PC-3 (cell line): ENCODE data around the gene ZMIZ1. TPM values are rescaled to one million over a fixed set of nuclear protein-coding genes. Genes with fewer than 3 reads are reported as not detected.
"Not testable (repeated sequence)": the region's sequence is repeated elsewhere in the genome, so short reads cannot be mapped to it uniquely, and the experiment has no call there.

Source experiments
- ATAC-seq: fragments of 200-7000 bp; cut with Tn5 transposase; 2 replicates; pipeline ENCODE4 v1.9.1; 2020; ENCODE audit warnings: mild to moderate bottlenecking, moderate library complexity
- BruUV-seq: library from RNA; stranded (reverse); fragments of 400-500 nt; replicated peaks from 2 replicates; lab custom pipeline; 2021; lab: Mats Ljungman, UMichigan
- CTCF ChIA-PET: fragments of 300-600 bp; sonication (Branson Sonifier 250); formaldehyde crosslinking; loops from one replicate; lab custom pipeline; 2022; ENCODE audit warnings: antibody characterized with exemption; lab: Charles Lee
- POLR2A ChIA-PET: fragments of 300-600 bp; sonication (Branson Sonifier 250); formaldehyde crosslinking; loops from one replicate; lab custom pipeline; 2022; ENCODE audit warnings: antibody characterized with exemption; ENCODE audit not compliant: unreplicated experiment; lab: Charles Lee
- DNase-seq: peaks from one replicate; pipeline ENCODE4 v3.0.0-alpha.2; 2015
- H2AFZ ChIP-seq: fragments of 300-600 bp; sonication (generic); 2 replicates; pipeline ENCODE4 v1.6.0; 2016; ENCODE audit warnings: antibody characterized with exemption, low read length
- H3F3A ChIP-seq: fragments of 300-600 bp; sonication (generic); one replicate; pipeline ENCODE4 v1.6.0; 2017; ENCODE audit warnings: antibody characterized with exemption, low read length, control low read depth, mild to moderate bottlenecking; ENCODE audit not compliant: unreplicated experiment
- H3K27ac ChIP-seq: fragments of 300-600 bp; sonication (generic); 2 replicates; pipeline ENCODE4 v1.5.1; 2016; ENCODE audit warnings: mild to moderate bottlenecking, low read length
- H3K27me3 ChIP-seq: fragments of 300-600 bp; sonication (generic); 2 replicates; pipeline ENCODE4 v1.6.1; 2016; ENCODE audit warnings: low read length, mixed read lengths
- H3K36me3 ChIP-seq: fragments of 300-600 bp; sonication (generic); 2 replicates; pipeline ENCODE4 v1.6.1; 2016; ENCODE audit warnings: low read depth, mixed run types, low read length, mixed read lengths
- H3K4me1 ChIP-seq: fragments of 300-600 bp; sonication (generic); 2 replicates; pipeline ENCODE4 v1.5.1; 2016; ENCODE audit warnings: low read length; ENCODE audit not compliant: insufficient read depth
- H3K4me2 ChIP-seq: fragments of 300-600 bp; sonication (generic); 2 replicates; pipeline ENCODE4 v1.6.0; 2016; ENCODE audit warnings: low read length
- H3K4me3 ChIP-seq: fragments of 300-600 bp; sonication (generic); 2 replicates; pipeline ENCODE4 v1.5.1; 2016; ENCODE audit warnings: mild to moderate bottlenecking, low read length, mixed read lengths
- H3K79me2 ChIP-seq: fragments of 300-600 bp; sonication (generic); 2 replicates; pipeline ENCODE4 v1.6.1; 2017; ENCODE audit warnings: low read length, mixed read lengths
- H3K9ac ChIP-seq: fragments of 300-600 bp; sonication (generic); 2 replicates; pipeline ENCODE4 v1.6.0; 2016; ENCODE audit warnings: mild to moderate bottlenecking, low read length
- H3K9me2 ChIP-seq: fragments of 300-600 bp; sonication (generic); replicated peaks from 2 replicates; pipeline ENCODE4 v1.6.1; 2016; ENCODE audit warnings: mixed run types, low read length, mixed read lengths
- H3K9me3 ChIP-seq: fragments of 300-600 bp; sonication (generic); 2 replicates; pipeline ENCODE4 v1.6.1; 2016; ENCODE audit warnings: low read length, mixed read lengths
- H4K20me1 ChIP-seq: fragments of 300-600 bp; sonication (generic); 2 replicates; pipeline ENCODE4 v1.6.1; 2016; ENCODE audit warnings: low read length, mixed read lengths
- EZH2 ChIP-seq: fragments of 300-600 bp; sonication (generic); IDR thresholded peaks from one replicate; pipeline ENCODE4 v1.6.1; 2017; ENCODE audit warnings: antibody characterized with exemption, mild to moderate bottlenecking, low read length; ENCODE audit not compliant: unreplicated experiment
- EZH2phosphoT487 ChIP-seq: fragments of 300-600 bp; sonication (generic); IDR thresholded peaks from 2 replicates; pipeline ENCODE4 v1.6.1; 2018; ENCODE audit warnings: mild to moderate bottlenecking, antibody characterized with exemption, low read length, borderline replicate concordance
- intact Hi-C: fragments of 100-400 bp; cut with micrococcal nuclease; formaldehyde crosslinking; loops from 2 replicates; pipeline ENCODE4 v1.9.0; 2023
- total RNA-seq: library from RNA; depleted of rRNA; stranded (reverse); fragments of >200 nt; gene quantifications from 2 replicates; pipeline ENCODE4 v1.2.3, GENCODE V29; 2014
- TF ChIP-seq, protein P1 (sequence below): fragments of 300-600 bp; sonication (generic); conservative IDR thresholded peaks from 2 replicates; pipeline ENCODE4 v1.5.1; 2017; ENCODE audit warnings: antibody characterized with exemption, low read depth, mild to moderate bottlenecking, low read length

ZMIZ1 gene
- total RNA-seq, 1 experiment from 2014 or later: 55.4 TPM

DNA sequence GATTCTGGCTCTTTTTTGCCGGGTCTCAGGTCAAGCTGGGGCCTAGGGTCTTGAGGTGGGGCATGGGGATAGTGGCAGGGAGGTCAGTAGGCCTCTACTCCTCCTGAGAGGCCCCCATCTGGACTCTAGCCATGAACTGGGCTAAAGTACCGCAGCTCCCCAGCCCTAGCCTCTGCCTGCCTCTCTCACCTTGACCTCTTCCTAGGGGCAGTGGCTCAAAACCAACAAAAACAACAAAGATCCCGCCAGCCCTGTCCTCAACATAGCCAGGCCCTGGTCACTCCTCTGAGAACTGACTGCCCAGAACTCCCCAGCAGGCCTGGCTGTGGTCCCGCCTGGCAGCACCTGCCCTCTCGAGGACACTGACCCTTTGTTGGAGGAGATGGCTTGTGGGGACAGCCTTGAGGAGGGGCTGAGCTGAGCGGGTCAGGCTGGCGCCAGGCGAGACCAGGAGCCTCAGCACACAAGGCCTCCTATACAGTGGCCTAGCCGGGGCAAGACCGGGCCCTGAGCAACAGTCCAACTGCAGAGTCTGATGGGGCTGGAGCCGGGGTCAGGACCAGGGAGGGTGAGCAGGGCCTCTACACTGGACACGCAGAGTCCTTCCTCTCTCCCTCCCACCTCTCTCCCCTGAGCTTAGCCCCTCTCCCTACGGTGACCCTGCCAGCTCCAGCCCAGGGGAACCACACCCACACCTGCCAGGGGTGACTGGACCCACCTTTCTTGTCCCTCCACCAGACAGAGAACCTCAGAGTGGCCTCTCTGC lies 266.9 kb downstream of the ZMIZ1 start:
- H3K79me2 ChIP-seq: no peaks in the 10 kb centered on the region
- ChIA-PET POLR2A (interaction anchor here (0.6 kb wide), 1 partner anchor 109 kb away, joined by 3 read pairs; no protein-coding TSS in a partner anchor), CTCF (no interaction called here)
- no peaks in the 10 kb centered on the region for H3K27me3 ChIP-seq
- ATAC-seq (no peak), DNase-seq (no peak)
- no TSS peak for BruUV-seq
- H3K4me2 ChIP-seq: no peak overlapping the region
- H3K9me2 ChIP-seq: no peaks in the 10 kb centered on the region
- H3K27ac ChIP-seq: no peak overlapping the region
- TF ChIP-seq EZH2phosphoT487: no peak
- TF ChIP-seq, protein P1, sequence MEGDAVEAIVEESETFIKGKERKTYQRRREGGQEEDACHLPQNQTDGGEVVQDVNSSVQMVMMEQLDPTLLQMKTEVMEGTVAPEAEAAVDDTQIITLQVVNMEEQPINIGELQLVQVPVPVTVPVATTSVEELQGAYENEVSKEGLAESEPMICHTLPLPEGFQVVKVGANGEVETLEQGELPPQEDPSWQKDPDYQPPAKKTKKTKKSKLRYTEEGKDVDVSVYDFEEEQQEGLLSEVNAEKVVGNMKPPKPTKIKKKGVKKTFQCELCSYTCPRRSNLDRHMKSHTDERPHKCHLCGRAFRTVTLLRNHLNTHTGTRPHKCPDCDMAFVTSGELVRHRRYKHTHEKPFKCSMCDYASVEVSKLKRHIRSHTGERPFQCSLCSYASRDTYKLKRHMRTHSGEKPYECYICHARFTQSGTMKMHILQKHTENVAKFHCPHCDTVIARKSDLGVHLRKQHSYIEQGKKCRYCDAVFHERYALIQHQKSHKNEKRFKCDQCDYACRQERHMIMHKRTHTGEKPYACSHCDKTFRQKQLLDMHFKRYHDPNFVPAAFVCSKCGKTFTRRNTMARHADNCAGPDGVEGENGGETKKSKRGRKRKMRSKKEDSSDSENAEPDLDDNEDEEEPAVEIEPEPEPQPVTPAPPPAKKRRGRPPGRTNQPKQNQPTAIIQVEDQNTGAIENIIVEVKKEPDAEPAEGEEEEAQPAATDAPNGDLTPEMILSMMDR: no peak
- TF ChIP-seq EZH2: no peak
- intact Hi-C loops: no loop called here
- H3K4me3 ChIP-seq: no peak overlapping the region
- H3K9ac ChIP-seq: no peak overlapping the region
- no peaks in the 10 kb centered on the region; the same call in 1 of the 2 replicates for H3K36me3 ChIP-seq
- H3K4me1 ChIP-seq: peaks cover 35% of the 10 kb centered on the region
- H4K20me1 ChIP-seq: no peaks in the 10 kb centered on the region
- peaks cover 11% of the 10 kb centered on the region for H3F3A ChIP-seq
- H2AFZ ChIP-seq: no peak overlapping the region
- H3K9me3 ChIP-seq: no peaks in the 10 kb centered on the region

DNA sequence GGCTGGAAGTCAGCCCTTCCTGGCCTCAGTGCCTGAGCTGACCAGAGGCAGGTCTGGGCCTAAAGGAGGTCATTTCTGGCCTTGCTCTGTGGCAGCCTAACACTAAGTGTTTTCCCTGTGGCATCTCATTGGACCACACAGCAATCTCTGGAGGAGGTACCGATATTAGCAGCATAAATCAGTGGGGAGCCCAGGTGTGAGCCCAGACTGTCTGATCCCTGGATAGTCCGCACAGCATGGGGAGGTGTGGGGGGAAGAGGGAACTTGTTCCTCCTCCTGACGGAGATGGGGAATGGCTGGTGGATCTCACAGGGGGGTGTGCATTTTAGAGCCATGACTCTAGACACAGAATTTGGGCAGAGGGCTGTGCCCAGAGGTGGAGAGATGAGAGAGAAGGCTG lies 267.5 kb downstream of the ZMIZ1 start:
- Histone ChIP-seq H3K9me3 (no peaks in the 10 kb centered on the region), H3K4me2 (no peak overlapping the region), H3K27ac (no peak overlapping the region), H3K9me2 (no peaks in the 10 kb centered on the region), H3K79me2 (no peaks in the 10 kb centered on the region), H3K36me3 (no peaks in the 10 kb centered on the region; the same call in 1 of the 2 replicates), H2AFZ (no peak overlapping the region), H3K27me3 (no peaks in the 10 kb centered on the region), H4K20me1 (no peaks in the 10 kb centered on the region), H3F3A (peaks cover 7% of the 10 kb centered on the region), H3K4me3 (no peak overlapping the region), H3K4me1 (peaks cover 29% of the 10 kb centered on the region), H3K9ac (no peak overlapping the region)
- ChIA-PET CTCF (no interaction called here), POLR2A (no interaction called here)
- DNase-seq (no peak), ATAC-seq (no peak)
- intact Hi-C loops: no loop called here
- BruUV-seq: no TSS peak
- TF ChIP-seq EZH2phosphoT487 (no peak), EZH2 (no peak)
- TF ChIP-seq, protein P1: no peak

DNA sequence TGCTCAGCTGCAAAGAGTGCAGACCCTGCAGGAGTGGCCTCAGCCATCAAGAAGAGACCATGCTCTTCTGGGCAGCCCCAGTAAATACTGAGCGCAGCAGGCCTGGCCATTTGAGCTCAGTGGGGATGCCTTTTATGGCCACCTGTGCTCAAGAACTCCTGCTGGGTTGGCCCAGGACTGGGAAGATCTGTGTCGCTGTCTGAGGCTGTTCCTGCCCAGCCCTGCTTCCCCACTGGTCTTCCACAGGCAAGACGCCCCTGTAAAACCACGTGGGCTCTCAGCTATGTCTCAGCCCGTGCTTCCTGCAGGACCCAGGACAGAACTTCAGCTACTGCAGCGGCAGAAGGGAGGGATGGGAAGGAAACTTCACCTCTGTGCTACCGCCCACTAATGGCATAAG lies 268.0 kb downstream of the ZMIZ1 start:
- no peaks in the 10 kb centered on the region for H3K79me2 ChIP-seq
- no peaks in the 10 kb centered on the region for H3K9me3 ChIP-seq
- H3K27me3 ChIP-seq: no peaks in the 10 kb centered on the region
- no TSS peak for BruUV-seq
- no peaks in the 10 kb centered on the region; the same call in 1 of the 2 replicates for H3K36me3 ChIP-seq
- H3K4me1 ChIP-seq: peaks cover 24% of the 10 kb centered on the region
- no peak overlapping the region for H3K27ac ChIP-seq
- ATAC-seq (no peak), DNase-seq (no peak)
- H3K4me3 ChIP-seq: no peak overlapping the region
- no peak for TF ChIP-seq EZH2
- TF ChIP-seq, protein P1: no peak
- no peak for TF ChIP-seq EZH2phosphoT487
- no peak overlapping the region for H3K4me2 ChIP-seq
- no peaks in the 10 kb centered on the region for H4K20me1 ChIP-seq
- no peak overlapping the region for H2AFZ ChIP-seq
- CTCF ChIA-PET: no interaction called here
- H3K9ac ChIP-seq: no peak overlapping the region
- intact Hi-C loops: no loop called here
- no peaks in the 10 kb centered on the region for H3K9me2 ChIP-seq
- POLR2A ChIA-PET: no interaction called here
- peaks cover 7% of the 10 kb centered on the region for H3F3A ChIP-seq

DNA sequence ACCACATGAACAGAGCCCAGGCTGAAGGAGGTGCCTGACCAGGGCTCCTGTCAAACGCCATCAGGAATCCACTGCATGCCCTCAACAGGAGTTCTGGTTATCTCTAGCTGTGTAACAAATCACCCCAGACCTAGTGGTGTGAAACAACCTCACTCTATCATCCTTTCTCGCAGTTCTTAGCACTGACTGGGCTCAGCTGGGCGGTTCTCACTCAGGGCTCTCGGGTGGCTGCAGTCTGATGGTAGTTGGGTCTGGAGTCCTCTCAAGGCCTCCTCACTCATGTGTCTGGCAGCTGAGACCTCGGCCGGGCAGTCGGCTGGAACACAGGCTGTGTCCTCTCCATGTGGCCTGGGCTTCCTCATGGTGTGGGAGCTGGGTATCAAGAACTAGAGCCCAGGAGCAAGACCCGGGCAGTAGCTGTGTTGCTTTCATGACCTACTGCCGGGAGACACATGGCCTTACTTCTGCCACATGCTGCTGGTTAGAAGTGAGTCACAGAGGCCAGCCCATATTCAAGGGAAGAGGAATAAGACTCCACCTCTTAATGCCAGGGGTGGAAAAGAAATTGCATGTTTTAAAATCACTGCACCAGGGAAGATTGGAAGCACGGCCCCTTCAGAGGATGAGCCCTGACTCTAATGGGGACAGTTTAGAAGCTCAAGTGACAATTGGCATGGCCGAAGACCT lies 269.2 kb downstream of the ZMIZ1 start:
- H3K36me3 ChIP-seq, POLR2A ChIA-PET, H3K27ac ChIP-seq, H3K4me2 ChIP-seq, H2AFZ ChIP-seq, BruUV-seq, H3K4me3 ChIP-seq, ATAC-seq, H3K27me3 ChIP-seq, H3K9me2 ChIP-seq, H4K20me1 ChIP-seq, intact Hi-C loops, CTCF ChIA-PET, H3K79me2 ChIP-seq, H3K9me3 ChIP-seq, H3K9ac ChIP-seq, H3F3A ChIP-seq, DNase-seq: not testable (repeated sequence)
- H3K4me1 ChIP-seq: peaks cover 18% of the 10 kb centered on the region
